Aorta (tissue), 5 donors: ENCODE measurements around the gene LGALS7. TPM values are rescaled to one million over a fixed set of nuclear protein-coding genes. Genes with fewer than 3 reads are reported as not detected.

ENCODE experiments used
- ATAC-seq: fragments of 200-7000 bp; cut with Tn5 transposase; one replicate; pipeline ENCODE4 v1.9.1; 2022; ENCODE audit warnings: moderate library complexity; ENCODE audit not compliant: low FRiP score
- DNase-seq, 2 donors: peaks; one replicate each; pipeline ENCODE4 v3.0.0-alpha.2; 2020
- H3K27ac ChIP-seq, 2 donors: one replicate each; pipeline ENCODE4 v1.5.1; 2013; ENCODE audit warnings: low read length in 2 of 2, mild to moderate bottlenecking in 2 of 2, moderate library complexity in 2 of 2, control low read depth in 1 of 2, inconsistent platforms in 1 of 2, low read depth in 1 of 2
- H3K27me3 ChIP-seq, 2 donors: one replicate each; pipeline ENCODE4 v1.6.1; 2013; ENCODE audit warnings: control low read depth in 1 of 2, low read length in 1 of 2, mild to moderate bottlenecking in 1 of 2, moderate library complexity in 1 of 2; ENCODE audit not compliant: insufficient read depth in 2 of 2, control insufficient read depth in 1 of 2
- H3K36me3 ChIP-seq, 2 donors: one replicate each; pipeline ENCODE4 v1.6.1; 2013; ENCODE audit warnings: control low read depth in 1 of 2, low read length in 1 of 2, mild to moderate bottlenecking in 1 of 2; ENCODE audit not compliant: insufficient read depth in 2 of 2, control insufficient read depth in 1 of 2
- H3K4me1 ChIP-seq, 2 donors: one replicate each; pipeline ENCODE4 v1.6.1; 2013; ENCODE audit warnings: low read length in 2 of 2, control low read depth in 1 of 2, mild to moderate bottlenecking in 1 of 2, moderate library complexity in 1 of 2; ENCODE audit not compliant: insufficient read depth in 2 of 2, control insufficient read depth in 1 of 2
- H3K4me3 ChIP-seq, 2 donors: one replicate each; pipeline ENCODE4 v1.5.1; 2013; ENCODE audit warnings: low read length in 2 of 2, control low read depth in 1 of 2, mild to moderate bottlenecking in 1 of 2
- H3K9me3 ChIP-seq: one replicate; pipeline ENCODE4 v1.6.1; 2013; ENCODE audit warnings: mild to moderate bottlenecking, low read length; ENCODE audit not compliant: control insufficient read depth
- WGBS, 2 donors: extraction: QIAGEN DNeasy Blood & Tissue Kit; methylation state at CpG; one replicate each; pipeline ENCODE4 v1.1.7; 2013; 5-methylcytosine and 5-hydroxymethylcytosine counted together
- intact Hi-C, 2 donors: fragments of 100-400 bp; cut with DNase I; formaldehyde crosslinking; loops; one replicate each; pipeline versions ENCODE4 v1.14.2 to v1.15.0; 2022
- polyA plus RNA-seq, 2 donors: library from polyadenylated mRNA; stranded (reverse); fragments of 200-250 nt; gene quantifications; one replicate each; pipeline ENCODE4 v1.2.3, GENCODE V29; 2013
- total RNA-seq, 2 donors: library from RNA; stranded (reverse); fragmentation: NEBNext Ultra II Directional; extraction: Animal tissue kit (Norgen Biotek cat#: 25700); gene quantifications; one replicate each; pipeline ENCODE4 v1.2.1, GENCODE V29; 2021
- donor health status: healthy with polysubstance abuse.
- donor health status: Bipolar disorder and iron deficiency.
- donor health status: DM: no; HTN: no; CAD: no.
- donor health status: DM: no; HTN: no; CAD: no.
- donor health status: DM: yes; HTN: yes; CAD: no.

LGALS7 gene
- total and polyA plus RNA-seq, 4 donors: not detected

- Histone ChIP-seq H3K4me3 (no peak overlapping the region), H3K4me1 (no peaks in the 10 kb centered on the region), H3K27me3 (no peaks in the 10 kb centered on the region), H3K36me3 (peaks cover 5 to 36% of the 10 kb centered on the region in 2 donors), H3K9me3 (no peaks in the 10 kb centered on the region), H3K27ac (no peak overlapping the region)
- peak in 1 of 2 donors; percentile 40 for DNase-seq
- intact Hi-C loops: loop anchor here in 1 of 2 donors (2.0 kb wide), 1 partner anchor 75 kb away; no protein-coding TSS in a partner anchor
- ATAC-seq: no peak
- 89 to 91% methylated on average over 41 to 42 of the region's 42 CpGs for WGBS, 2 donors
These were observed 49.1 kb downstream of the LGALS7 start for GRCh38 chr19:38723990-38724854.

GRCh38 chr19:38723606-38723965 lies 49.7 kb downstream of the LGALS7 start:
- Histone ChIP-seq H3K27ac (no peak overlapping the region), H3K4me1 (no peaks in the 10 kb centered on the region), H3K4me3 (no peak overlapping the region), H3K36me3 (peaks cover 5 to 33% of the 10 kb centered on the region in 2 donors), H3K27me3 (no peaks in the 10 kb centered on the region), H3K9me3 (no peaks in the 10 kb centered on the region)
- no peak for ATAC-seq
- intact Hi-C loops: no loop called here
- WGBS, 2 donors: 62 to 67% methylated on average over 11 of the region's 11 CpGs
- DNase-seq: no peak

- H3K27ac ChIP-seq: peak overlapping the region in 1 of 2 donors; percentile 9
- H3K9me3 ChIP-seq: no peaks in the 10 kb centered on the region
- no peak overlapping the region for H3K4me3 ChIP-seq
- no peak for DNase-seq
- peaks cover 5 to 32% of the 10 kb centered on the region in 2 donors for H3K36me3 ChIP-seq
- ATAC-seq: no peak
- H3K27me3 ChIP-seq: no peaks in the 10 kb centered on the region
- intact Hi-C loops: no loop called here
- WGBS, 2 donors: 86 to 90% methylated on average over 10 of the region's 10 CpGs
- H3K4me1 ChIP-seq: no peaks in the 10 kb centered on the region
These were observed 50.2 kb downstream of the LGALS7 start for GRCh38 chr19:38722947-38723605.

GRCh38 chr19:38721979-38722773 lies 51.1 kb downstream of the LGALS7 start:
- 17 to 23% methylated on average over 17 of the region's 17 CpGs for WGBS, 2 donors
- Histone ChIP-seq H3K4me1 (no peaks in the 10 kb centered on the region), H3K9me3 (no peaks in the 10 kb centered on the region), H3K27ac (peak overlapping the region in 1 of 2 donors; percentile 48), H3K27me3 (no peaks in the 10 kb centered on the region), H3K36me3 (peaks cover 4 to 31% of the 10 kb centered on the region in 2 donors), H3K4me3 (no peak overlapping the region)
- intact Hi-C loops: no loop called here
- DNase-seq: no peak
- no peak for ATAC-seq

DNA sequence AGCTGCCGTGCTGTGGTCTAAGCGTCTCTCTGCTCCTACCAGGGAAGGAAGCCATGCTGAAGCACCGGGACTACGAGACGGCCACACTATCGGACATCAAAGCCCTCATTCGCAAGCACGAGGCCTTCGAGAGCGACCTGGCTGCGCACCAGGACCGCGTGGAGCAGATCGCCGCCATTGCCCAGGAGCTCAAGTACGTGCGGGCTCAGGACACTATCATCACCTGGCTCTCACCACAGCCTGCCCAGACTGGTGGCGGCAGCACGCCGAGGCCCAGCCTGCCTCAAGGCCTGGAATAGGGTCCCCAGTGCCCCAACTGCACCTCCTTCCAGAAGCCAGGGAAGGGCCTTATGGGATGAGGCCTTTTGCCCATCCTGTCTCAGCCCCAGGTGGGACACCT lies 51.8 kb downstream of the LGALS7 start:
- H3K27ac ChIP-seq: peak overlapping the region in 1 of 2 donors; percentile 48
- no peaks in the 10 kb centered on the region for H3K9me3 ChIP-seq
- peaks cover 0 to 29% of the 10 kb centered on the region in 2 donors for H3K36me3 ChIP-seq

More for the DNA sequence above, 51.8 kb downstream of the LGALS7 start:
- DNase-seq (no peak), ATAC-seq (no peak)
- Histone ChIP-seq H3K4me3 (no peak overlapping the region), H3K27me3 (no peaks in the 10 kb centered on the region), H3K4me1 (no peaks in the 10 kb centered on the region)
- WGBS, 2 donors: 83 to 86% methylated on average over 20 of the region's 20 CpGs
- intact Hi-C loops: no loop called here

Other genes with a start within 250 kb of the LGALS7 start
- gene MAP4K1, start 155.6 kb downstream of the LGALS7 start, total RNA-seq: 10 to 100 TPM in 1 of 2 donors, 1 to 10 TPM in 1; 7.3 to 13.2 TPM
- 1 to 10 TPM; 1.6 to 2.1 TPM for gene MAP4K1, start 155.6 kb downstream of the LGALS7 start, polyA plus RNA-seq
- gene EIF3K, start 154.3 kb downstream of the LGALS7 start, total RNA-seq: 100 to 1,000 TPM; 171 to 183 TPM
- gene EIF3K, start 154.3 kb downstream of the LGALS7 start, polyA plus RNA-seq: 100 to 1,000 TPM; 299 to 445 TPM
- gene ACTN4, start 125.9 kb downstream of the LGALS7 start, total RNA-seq: 1,000 to 10,000 TPM in 1 of 2 donors, 100 to 1,000 TPM in 1; 794 to 1,985 TPM
- 100 to 1,000 TPM; 111 to 163 TPM for gene ACTN4, start 125.9 kb downstream of the LGALS7 start, polyA plus RNA-seq
- gene CAPN12, start 29.0 kb downstream of the LGALS7 start, total RNA-seq: 1 to 10 TPM; 1.9 to 2.8 TPM
- 1 to 10 TPM; 1.0 to 4.5 TPM for gene CAPN12, start 29.0 kb downstream of the LGALS7 start, polyA plus RNA-seq
- gene LGALS7B, start 15.7 kb upstream of the LGALS7 start, total RNA-seq: not detected
- gene LGALS7B, start 15.7 kb upstream of the LGALS7 start, polyA plus RNA-seq: not detected
- 1 to 10 TPM in 1 of 2 donors, under 1 TPM in 1; 0.51 to 2.9 TPM for gene LGALS4, start 39.4 kb upstream of the LGALS7 start, total RNA-seq
- 100 to 1,000 TPM in 1 of 2 donors, 1 to 10 TPM in 1; 9.1 to 544 TPM for gene LGALS4, start 39.4 kb upstream of the LGALS7 start, polyA plus RNA-seq
- gene ECH1, start 58.3 kb upstream of the LGALS7 start, total RNA-seq: 10 to 100 TPM; 92.2 to 95.1 TPM
- 100 to 1,000 TPM; 139 to 190 TPM for gene ECH1, start 58.3 kb upstream of the LGALS7 start, polyA plus RNA-seq
- 100 to 1,000 TPM; 220 TPM for gene HNRNPL, start 76.5 kb upstream of the LGALS7 start, total RNA-seq
- 100 to 1,000 TPM in 1 of 2 donors, 10 to 100 TPM in 1; 83.3 to 150 TPM for gene HNRNPL, start 76.5 kb upstream of the LGALS7 start, polyA plus RNA-seq
- 1 to 10 TPM; 3.3 to 5.7 TPM for gene RINL, start 104.8 kb upstream of the LGALS7 start, total RNA-seq
- 1 to 10 TPM; 1.8 to 5.4 TPM for gene RINL, start 104.8 kb upstream of the LGALS7 start, polyA plus RNA-seq
- 10 to 100 TPM; 34.6 to 42.4 TPM for gene SIRT2, start 126.1 kb upstream of the LGALS7 start, total RNA-seq
- 10 to 100 TPM; 34.8 to 51.2 TPM for gene SIRT2, start 126.1 kb upstream of the LGALS7 start, polyA plus RNA-seq
- 10 to 100 TPM; 16.0 to 24.5 TPM for gene NFKBIB, start 126.5 kb upstream of the LGALS7 start, total RNA-seq
- gene NFKBIB, start 126.5 kb upstream of the LGALS7 start, polyA plus RNA-seq: 10 to 100 TPM; 23.4 to 30.1 TPM
- not detected for gene CCER2, start 138.7 kb upstream of the LGALS7 start, total RNA-seq
- 1 to 10 TPM in 1 of 2 donors, not detected in 1; 1.2 TPM for gene CCER2, start 138.7 kb upstream of the LGALS7 start, polyA plus RNA-seq
- gene SARS2, start 157.2 kb upstream of the LGALS7 start, total RNA-seq: 10 to 100 TPM in 1 of 2 donors, 1 to 10 TPM in 1; 5.9 to 13.8 TPM
- gene SARS2, start 157.2 kb upstream of the LGALS7 start, polyA plus RNA-seq: 10 to 100 TPM in 1 of 2 donors, 1 to 10 TPM in 1; 9.5 to 72.4 TPM
- gene MRPS12, start 157.4 kb upstream of the LGALS7 start, total RNA-seq: 10 to 100 TPM; 14.3 to 15.8 TPM
- 10 to 100 TPM; 24.9 to 33.3 TPM for gene MRPS12, start 157.4 kb upstream of the LGALS7 start, polyA plus RNA-seq
- 10 to 100 TPM; 23.6 to 33.0 TPM for gene FBXO17, start 202.2 kb upstream of the LGALS7 start, total RNA-seq
- 10 to 100 TPM in 1 of 2 donors, 1 to 10 TPM in 1; 8.3 to 26.0 TPM for gene FBXO17, start 202.2 kb upstream of the LGALS7 start, polyA plus RNA-seq